GM18861 (cell line): ENCODE measurements around the gene ENOX1.
"Not testable (repeated sequence)": the region's sequence is repeated elsewhere in the genome, so short reads cannot be mapped to it uniquely, and the experiment has no call there.

ENCODE experiments used
- ATAC-seq: cut with Tn5 transposase; IDR thresholded peaks from one replicate; pipeline ENCODE4 v1.9.1; 2021; ENCODE audit not compliant: unreplicated experiment

The ENOX1 gene

DNA sequence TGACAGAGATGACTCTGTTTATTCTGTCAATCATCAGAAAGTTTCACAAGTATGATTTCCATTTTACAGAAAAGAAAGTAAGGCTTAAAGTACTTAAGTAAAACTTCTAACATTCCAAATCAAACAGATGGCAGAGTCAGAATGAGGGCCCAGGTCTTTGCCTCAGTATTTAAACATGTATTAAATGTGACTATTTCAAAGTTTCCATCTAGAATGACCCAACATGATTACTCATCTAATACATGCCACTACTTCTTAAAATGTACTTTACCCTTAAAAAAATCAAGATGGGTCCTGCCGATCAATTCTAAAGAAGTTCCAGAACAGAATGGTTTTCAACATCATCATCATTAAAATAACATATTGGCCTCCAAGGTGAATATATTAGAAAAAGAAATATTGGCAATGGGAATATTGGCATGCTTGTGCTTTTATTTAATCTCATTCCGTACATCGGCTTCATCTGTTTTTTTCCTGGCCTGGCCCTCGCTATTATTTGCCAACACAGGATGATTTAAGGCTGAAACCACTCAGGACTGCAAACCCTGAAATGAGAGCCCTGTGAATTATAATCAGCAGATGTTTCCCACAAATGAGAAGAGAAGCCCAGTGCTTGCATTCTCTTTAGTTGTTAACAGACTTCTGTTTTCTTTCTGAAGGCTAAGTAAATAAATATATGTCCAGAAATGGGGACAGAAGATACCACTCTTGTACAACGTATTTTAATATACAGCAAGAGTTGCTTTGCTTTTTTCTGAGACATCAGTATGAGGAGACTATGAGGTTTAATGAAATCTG is 423.4 kb downstream of the ENOX1 start:
- ATAC-seq: no peak

DNA sequence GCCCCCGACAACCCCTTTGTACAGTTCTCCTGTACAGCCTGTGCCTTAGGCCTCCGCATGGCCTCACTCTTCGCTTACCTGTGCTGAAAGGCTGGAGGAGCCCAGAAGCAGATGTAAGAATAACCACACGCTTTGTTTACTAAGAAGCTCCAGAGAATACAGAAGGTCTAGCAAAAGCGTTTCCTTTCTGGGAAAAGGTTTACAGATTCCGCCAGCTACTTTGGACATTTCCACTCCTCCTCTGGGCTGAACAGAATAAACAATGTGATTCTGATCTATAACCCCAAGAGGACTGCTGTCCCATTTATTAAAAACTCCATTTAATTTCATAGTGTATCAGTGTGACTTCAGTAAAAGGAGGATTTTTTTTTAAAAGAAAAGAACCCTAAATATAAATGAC is 424.2 kb downstream of the ENOX1 start:
- no peak for ATAC-seq

- ATAC-seq: no peak
These were observed 425.7 kb downstream of the ENOX1 start for GRCh38 chr13:43360892-43361610.

DNA sequence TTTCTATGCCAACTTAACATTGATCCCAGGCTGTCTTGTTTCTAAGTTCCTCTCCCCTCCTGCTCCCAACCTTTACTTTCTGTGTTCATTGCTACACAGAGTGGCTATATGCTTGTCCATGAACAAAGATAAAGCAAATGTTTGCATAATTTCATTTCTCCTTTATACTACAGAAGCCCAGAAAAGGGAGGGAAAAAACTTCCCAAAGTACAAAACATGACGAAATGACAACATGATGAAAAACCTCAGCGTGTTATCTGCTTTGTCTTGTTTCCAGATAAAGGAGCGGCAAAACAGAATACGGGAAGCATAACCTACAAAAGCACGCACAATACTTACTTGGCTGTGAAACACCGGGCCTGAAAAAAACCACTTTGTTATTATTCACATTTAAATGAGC is 426.6 kb downstream of the ENOX1 start:
- no peak for ATAC-seq

- ATAC-seq: no peak
These were observed 427.2 kb downstream of the ENOX1 start for GRCh38 chr13:43359536-43359935.

- no peak for ATAC-seq
These were observed 429.2 kb downstream of the ENOX1 start for GRCh38 chr13:43357564-43357963.

GRCh38 chr13:43356567-43356966 is 430.2 kb downstream of the ENOX1 start:
- no peak for ATAC-seq

DNA sequence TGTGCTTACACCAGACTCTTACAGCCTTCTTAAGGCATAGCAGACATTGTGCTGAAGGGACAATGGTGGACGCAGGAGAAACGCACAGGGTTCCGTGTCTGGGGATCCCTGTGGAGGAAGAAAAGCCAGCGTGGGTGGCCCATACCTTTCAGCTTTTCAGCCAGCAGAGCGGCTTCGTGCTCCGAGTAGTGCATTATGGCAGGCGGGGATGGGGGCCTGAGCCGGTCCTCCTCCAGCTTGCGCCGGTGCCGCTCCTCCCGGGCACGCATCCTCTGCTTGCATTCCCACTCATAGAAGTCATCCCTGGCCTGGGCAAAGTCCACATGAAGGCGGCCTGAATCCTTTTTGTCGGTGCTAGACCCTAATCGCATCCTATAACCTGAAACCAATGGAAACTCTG is 431.0 kb downstream of the ENOX1 start:
- no peak for ATAC-seq

GRCh38 chr13:43354153-43354945 is 432.4 kb downstream of the ENOX1 start:
- no peak for ATAC-seq

DNA sequence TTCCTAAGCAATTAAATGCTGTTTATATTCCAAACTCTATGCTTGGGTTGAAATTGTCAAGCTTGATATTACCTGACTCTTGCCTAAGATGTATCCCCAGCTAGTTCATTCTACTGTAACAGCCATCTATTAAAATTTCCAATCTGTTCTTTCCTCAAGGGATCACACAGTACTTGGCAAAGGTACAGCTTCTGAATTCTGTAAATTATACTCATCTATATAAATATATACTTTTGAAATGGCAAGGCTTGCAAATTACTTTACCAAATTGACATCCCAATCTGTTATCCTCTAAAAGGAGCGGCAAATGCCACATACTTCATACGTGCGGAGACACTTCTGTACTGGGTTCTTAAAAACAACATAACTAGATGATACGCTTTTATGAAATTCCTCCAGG is 433.1 kb downstream of the ENOX1 start:
- ATAC-seq: no peak

GRCh38 chr13:43351612-43352011 is 435.2 kb downstream of the ENOX1 start:
- ATAC-seq: not testable (repeated sequence)

- ATAC-seq: no peak
These were observed 438.4 kb downstream of the ENOX1 start for GRCh38 chr13:43348397-43348796.

DNA sequence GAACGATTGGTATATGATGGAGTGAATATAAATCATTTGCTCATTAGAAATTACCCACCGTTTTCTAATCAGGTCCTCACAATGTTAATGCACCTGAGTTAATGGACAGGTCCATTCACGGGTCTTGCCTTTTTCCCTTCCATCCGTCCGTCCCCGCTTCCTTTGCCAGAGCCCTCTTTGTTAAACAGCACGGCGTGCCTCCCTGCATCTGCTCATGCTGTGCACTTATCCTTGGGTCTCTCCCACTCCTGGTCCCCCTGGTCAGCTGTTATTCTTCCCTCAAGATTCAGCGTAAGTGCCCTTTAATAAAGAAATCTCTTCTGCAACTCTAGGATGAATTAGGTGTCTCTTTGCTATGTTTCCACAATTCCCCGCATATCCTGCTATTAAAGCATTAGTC is 438.9 kb downstream of the ENOX1 start:
- no peak for ATAC-seq

DNA sequence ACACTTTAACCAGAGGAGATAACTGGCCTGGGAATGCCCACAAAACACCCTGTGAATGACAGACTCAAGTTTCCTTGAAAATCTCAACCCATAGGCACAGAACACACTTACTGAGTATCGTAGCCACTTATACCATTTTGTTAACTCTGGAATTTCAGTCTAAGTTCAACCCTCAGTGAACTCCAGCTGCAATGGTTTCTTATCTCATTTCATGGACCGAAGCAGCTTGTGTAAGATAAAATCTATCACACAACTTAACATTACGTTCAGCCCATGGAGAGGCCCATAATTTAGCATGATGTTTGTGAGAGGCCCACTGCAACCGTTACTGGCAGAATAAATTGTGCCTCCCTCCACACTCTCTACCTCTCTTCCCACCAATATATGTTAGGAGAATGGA is 440.3 kb downstream of the ENOX1 start:
- no peak for ATAC-seq

GRCh38 chr13:43343645-43344044 is 443.1 kb downstream of the ENOX1 start:
- no peak for ATAC-seq

DNA sequence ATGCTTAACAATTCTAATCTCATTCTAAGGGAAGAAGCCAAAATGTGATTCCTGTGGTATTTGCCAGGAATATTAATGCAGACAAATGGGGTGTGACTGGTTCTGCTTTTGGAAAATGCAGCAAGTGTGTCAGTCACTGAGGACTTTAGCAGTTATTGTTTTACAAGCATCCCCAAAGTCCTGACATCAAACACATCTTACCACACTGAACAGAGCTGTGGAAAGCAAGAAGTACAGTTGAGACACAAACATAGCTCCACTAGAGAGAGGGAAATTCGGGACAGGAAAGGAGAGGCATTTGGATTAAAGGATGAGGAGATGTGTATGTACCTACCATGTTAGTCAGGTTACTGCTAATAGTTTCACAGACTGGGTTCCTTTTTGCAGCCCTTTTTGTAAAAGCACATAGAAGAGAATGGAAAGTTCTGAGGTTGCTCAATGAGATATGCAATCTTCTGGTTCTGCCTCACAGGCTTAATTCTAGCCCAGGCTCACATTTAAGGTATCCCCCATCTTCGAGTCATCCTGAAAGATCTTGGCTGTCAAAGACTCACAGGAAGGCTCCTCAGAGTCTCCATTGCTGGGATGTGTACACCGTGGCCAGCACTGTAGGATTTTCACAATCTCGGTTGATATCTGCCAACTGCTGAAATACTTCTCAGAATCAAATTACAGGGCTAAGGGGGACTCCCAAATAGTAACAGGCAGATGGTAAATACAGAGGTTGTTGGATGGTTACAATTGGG is 446.8 kb downstream of the ENOX1 start:
- no peak for ATAC-seq

GRCh38 chr13:43339145-43339804 is 447.5 kb downstream of the ENOX1 start:
- ATAC-seq: no peak

DNA sequence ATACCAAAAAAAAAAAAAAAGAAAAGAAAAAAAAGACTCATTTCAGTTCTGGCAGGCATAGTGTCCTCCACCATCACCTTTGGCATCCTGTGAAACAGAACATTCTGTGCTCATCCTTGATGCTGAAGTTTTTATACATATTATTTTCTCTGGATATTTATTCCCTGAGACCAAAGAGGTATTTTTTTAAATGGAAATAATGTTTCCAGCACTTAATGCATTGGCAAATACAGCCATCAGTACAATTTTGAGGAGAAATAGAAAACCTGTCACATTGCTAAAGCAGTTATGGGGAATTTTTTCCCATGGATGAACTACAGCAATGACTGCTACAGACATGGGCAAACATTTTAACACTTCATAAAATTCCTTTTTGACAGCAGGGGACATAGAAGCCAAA is 451.0 kb downstream of the ENOX1 start:
- no peak for ATAC-seq

DNA sequence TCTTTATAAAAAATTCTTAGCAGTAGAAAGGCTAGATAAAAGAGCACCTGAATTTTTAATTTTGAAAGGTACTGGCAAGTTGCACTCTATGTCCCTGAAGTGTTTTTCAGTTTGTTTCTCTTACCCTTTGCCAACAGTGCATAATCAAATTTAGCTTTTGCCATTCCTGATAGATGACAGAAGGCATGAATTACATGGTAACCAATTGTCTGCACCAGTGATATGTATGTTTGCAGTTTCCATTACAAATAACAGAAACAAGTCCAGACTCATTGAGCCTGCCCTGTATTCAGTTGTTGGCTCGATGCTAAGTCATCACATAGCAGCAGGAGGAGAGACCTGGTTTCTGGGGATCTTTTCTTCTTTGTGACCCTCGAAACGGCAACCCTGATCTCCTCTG is 453.6 kb downstream of the ENOX1 start:
- no peak for ATAC-seq

GRCh38 chr13:43331672-43332071 is 455.1 kb downstream of the ENOX1 start:
- no peak for ATAC-seq

DNA sequence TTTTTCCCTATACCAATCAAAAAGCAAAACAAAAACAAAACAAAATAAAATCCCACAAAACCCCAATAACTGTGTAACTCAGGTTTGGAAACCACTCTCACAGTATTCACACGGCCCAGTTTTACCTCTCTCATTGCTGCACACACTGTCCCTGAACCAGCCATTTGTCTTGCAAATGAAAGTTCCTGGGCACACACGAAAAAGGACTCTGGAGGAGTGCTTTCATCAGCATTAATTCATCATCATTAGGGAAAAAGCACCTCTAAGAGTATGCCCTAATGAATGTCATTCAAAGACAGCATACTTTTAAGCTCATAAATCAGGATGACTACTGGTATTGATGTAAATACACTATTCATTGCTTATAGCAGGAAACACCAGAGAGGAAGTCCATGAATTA is 457.1 kb downstream of the ENOX1 start:
- ATAC-seq: no peak
